HG03565 (cell line): Measurements from ENCODE around the gene HLCS.

Experiments used
- ATAC-seq: cut with Tn5 transposase; IDR thresholded peaks from one replicate; pipeline ENCODE4 v1.9.1; 2021; ENCODE audit warnings: mild to moderate bottlenecking, moderate library complexity; ENCODE audit not compliant: unreplicated experiment

The HLCS gene

GRCh38 chr21:36706951-36707762 lies 259.3 kb downstream of the HLCS start:
- no peak for ATAC-seq

- no peak for ATAC-seq
Measured at GRCh38 chr21:36706482-36706852, 260.0 kb downstream of the HLCS start.

- no peak for ATAC-seq
Measured at GRCh38 chr21:36705679-36706481, 260.6 kb downstream of the HLCS start.

GRCh38 chr21:36704958-36705678 lies 261.4 kb downstream of the HLCS start:
- ATAC-seq = no peak

GRCh38 chr21:36704281-36704957 lies 262.1 kb downstream of the HLCS start:
- ATAC-seq = no peak

GRCh38 chr21:36703626-36704280 lies 262.7 kb downstream of the HLCS start:
- ATAC-seq = no peak

GRCh38 chr21:36703123-36703522 lies 263.3 kb downstream of the HLCS start:
- ATAC-seq = no peak

GRCh38 chr21:36702622-36702968 lies 263.9 kb downstream of the HLCS start:
- ATAC-seq = no peak

- ATAC-seq = no peak
Measured at GRCh38 chr21:36701756-36702621, 264.5 kb downstream of the HLCS start.

GRCh38 chr21:36700971-36701755 lies 265.3 kb downstream of the HLCS start:
- ATAC-seq = no peak
